KMS-11 (cell line): ENCODE data around the gene VEPH1.

Experiments
- H2AFZ ChIP-seq: fragments of 200-600 bp; sonication (generic); 2 replicates; pipeline ENCODE4 v1.6.1; 2016; ENCODE audit warnings: antibody characterized with exemption, mixed run types, low read depth
- H3K27ac ChIP-seq: fragments of 200-600 bp; sonication (generic); 2 replicates; pipeline ENCODE4 v1.6.1; 2016; ENCODE audit warnings: mild to moderate bottlenecking, mixed run types
- H3K27me3 ChIP-seq: fragments of 200-600 bp; sonication (generic); 2 replicates; pipeline ENCODE4 v1.6.1; 2017; ENCODE audit warnings: mild to moderate bottlenecking, low read depth, mixed run types, moderate library complexity; ENCODE audit not compliant: insufficient read depth
- H3K36me3 ChIP-seq: fragments of 200-600 bp; sonication (generic); 2 replicates; pipeline ENCODE4 v1.6.1; 2017; ENCODE audit warnings: mild to moderate bottlenecking, mixed run types; ENCODE audit not compliant: insufficient read depth
- H3K4me1 ChIP-seq: fragments of 200-600 bp; sonication (generic); 2 replicates; pipeline ENCODE4 v1.6.1; 2016; ENCODE audit warnings: mild to moderate bottlenecking, low read depth, mixed run types; ENCODE audit not compliant: poor library complexity, severe bottlenecking
- H3K4me2 ChIP-seq: fragments of 200-600 bp; sonication (generic); 2 replicates; pipeline ENCODE4 v1.7.0; 2016; ENCODE audit warnings: mild to moderate bottlenecking, mixed run types
- H3K4me3 ChIP-seq: fragments of 200-600 bp; sonication (generic); IDR thresholded peaks from 2 replicates; pipeline ENCODE4 v1.6.1; 2017; ENCODE audit warnings: low read depth, low read length, mixed read lengths; ENCODE audit not compliant: insufficient read depth
- H3K79me2 ChIP-seq: fragments of 200-600 bp; sonication (generic); 2 replicates; pipeline ENCODE4 v1.6.1; 2016; ENCODE audit warnings: low read depth, mixed run types; ENCODE audit not compliant: insufficient read depth
- H3K9ac ChIP-seq: fragments of 200-600 bp; sonication (generic); 2 replicates; pipeline ENCODE4 v1.6.1; 2016; ENCODE audit warnings: mild to moderate bottlenecking, mixed run types
- H4K20me1 ChIP-seq: fragments of 200-600 bp; sonication (generic); 2 replicates; pipeline ENCODE4 v1.6.1; 2016; ENCODE audit warnings: mild to moderate bottlenecking, mixed run types; ENCODE audit not compliant: insufficient read depth
- TF ChIP-seq, protein P1 (sequence below): fragments of 200-600 bp; sonication (generic); conservative IDR thresholded peaks from 2 replicates; pipeline ENCODE4 v1.6.1; 2017; ENCODE audit warnings: low read depth, mild to moderate bottlenecking, antibody characterized with exemption, low read length, moderate library complexity, mixed read lengths

Gene VEPH1

DNA sequence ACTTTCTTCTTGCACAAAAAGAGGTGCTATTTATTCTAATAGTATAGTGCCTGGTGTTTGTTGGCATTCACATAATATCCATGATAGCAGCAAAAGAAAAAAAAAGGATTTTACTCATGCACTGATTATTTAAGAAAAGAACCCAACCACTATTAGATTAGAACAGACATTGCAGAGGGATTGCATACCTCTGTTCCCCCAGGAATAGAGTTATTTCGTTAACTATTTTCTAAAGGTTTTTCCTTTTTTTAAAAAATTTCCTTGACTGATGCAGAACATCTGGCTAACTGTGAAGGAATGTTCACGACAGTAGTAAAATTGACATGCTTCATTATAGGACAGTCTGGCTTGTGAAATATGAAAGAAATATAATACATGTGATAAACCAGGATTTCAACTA lies 203.1 kb downstream of the VEPH1 start:
- no peak overlapping the region for H3K27ac ChIP-seq
- H3K4me1 ChIP-seq: no peaks in the 10 kb centered on the region
- no peak overlapping the region for H3K4me3 ChIP-seq
- H3K27me3 ChIP-seq: no peaks in the 10 kb centered on the region
- no peaks in the 10 kb centered on the region for H4K20me1 ChIP-seq
- no peak overlapping the region for H3K4me2 ChIP-seq
- H2AFZ ChIP-seq: no peak overlapping the region
- no peaks in the 10 kb centered on the region for H3K36me3 ChIP-seq
- H3K79me2 ChIP-seq: no peaks in the 10 kb centered on the region
- no peak overlapping the region for H3K9ac ChIP-seq
- TF ChIP-seq, protein P1, sequence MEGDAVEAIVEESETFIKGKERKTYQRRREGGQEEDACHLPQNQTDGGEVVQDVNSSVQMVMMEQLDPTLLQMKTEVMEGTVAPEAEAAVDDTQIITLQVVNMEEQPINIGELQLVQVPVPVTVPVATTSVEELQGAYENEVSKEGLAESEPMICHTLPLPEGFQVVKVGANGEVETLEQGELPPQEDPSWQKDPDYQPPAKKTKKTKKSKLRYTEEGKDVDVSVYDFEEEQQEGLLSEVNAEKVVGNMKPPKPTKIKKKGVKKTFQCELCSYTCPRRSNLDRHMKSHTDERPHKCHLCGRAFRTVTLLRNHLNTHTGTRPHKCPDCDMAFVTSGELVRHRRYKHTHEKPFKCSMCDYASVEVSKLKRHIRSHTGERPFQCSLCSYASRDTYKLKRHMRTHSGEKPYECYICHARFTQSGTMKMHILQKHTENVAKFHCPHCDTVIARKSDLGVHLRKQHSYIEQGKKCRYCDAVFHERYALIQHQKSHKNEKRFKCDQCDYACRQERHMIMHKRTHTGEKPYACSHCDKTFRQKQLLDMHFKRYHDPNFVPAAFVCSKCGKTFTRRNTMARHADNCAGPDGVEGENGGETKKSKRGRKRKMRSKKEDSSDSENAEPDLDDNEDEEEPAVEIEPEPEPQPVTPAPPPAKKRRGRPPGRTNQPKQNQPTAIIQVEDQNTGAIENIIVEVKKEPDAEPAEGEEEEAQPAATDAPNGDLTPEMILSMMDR: no peak

DNA sequence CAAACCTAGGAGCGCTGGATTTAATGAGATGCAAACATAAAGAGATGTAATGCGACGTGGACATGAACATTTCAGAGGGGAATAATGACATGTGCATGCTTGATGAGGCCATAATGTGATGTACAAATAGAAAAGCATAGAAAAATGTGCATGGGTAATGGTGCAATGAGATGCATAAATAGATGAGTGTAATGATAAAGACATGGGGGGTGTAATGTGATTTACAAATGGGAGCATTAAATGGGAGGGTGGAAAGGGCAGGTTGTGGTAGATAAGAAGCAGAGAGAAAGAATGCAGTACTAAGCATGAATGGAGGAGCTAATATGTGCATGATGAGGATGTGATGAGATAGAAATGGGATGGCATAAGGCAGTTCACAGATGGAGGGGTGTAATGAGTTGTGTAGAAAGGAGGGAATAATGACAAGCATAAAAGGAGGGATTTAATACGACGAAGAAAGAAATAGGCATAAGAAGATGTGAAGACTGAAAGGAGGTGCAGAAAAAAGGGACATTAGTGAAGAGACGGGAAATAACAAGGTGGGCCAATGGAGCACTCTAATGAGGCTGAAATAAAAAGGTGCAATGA lies 205.8 kb downstream of the VEPH1 start:
- Histone ChIP-seq H3K4me2 (no peak overlapping the region), H3K36me3 (no peaks in the 10 kb centered on the region), H3K4me1 (peaks cover 4% of the 10 kb centered on the region), H4K20me1 (no peaks in the 10 kb centered on the region), H3K27ac (no peak overlapping the region), H3K4me3 (no peak overlapping the region), H3K27me3 (no peaks in the 10 kb centered on the region), H2AFZ (no peak overlapping the region), H3K9ac (no peak overlapping the region), H3K79me2 (no peaks in the 10 kb centered on the region)
- TF ChIP-seq, protein P1: no peak

DNA sequence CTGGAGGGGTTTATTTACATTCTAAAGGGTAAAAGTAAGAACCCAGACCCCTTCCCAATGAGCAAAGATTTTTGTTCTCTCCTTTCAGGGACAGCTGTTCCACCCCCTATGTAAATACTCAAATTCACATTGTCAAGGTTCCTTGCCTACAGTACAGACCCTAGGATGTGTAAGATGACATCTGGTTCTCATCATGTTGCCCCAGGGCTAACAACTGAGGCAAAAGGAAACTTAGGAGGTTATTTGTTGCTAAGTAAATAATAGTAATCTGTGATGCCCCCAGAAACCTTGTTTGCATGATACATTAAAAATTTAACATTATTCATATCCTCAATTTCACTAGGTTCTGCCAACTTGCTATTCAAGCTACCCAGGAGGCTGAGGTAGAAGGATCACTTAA lies 208.3 kb downstream of the VEPH1 start:
- TF ChIP-seq, protein P1: no peak
- no peak overlapping the region for H2AFZ ChIP-seq
- H3K4me2 ChIP-seq: no peak overlapping the region
- H4K20me1 ChIP-seq: no peaks in the 10 kb centered on the region
- peaks cover 4% of the 10 kb centered on the region for H3K4me1 ChIP-seq
- no peak overlapping the region for H3K9ac ChIP-seq
- H3K4me3 ChIP-seq: no peak overlapping the region
- no peak overlapping the region for H3K27ac ChIP-seq
- no peaks in the 10 kb centered on the region for H3K79me2 ChIP-seq
- H3K27me3 ChIP-seq: no peaks in the 10 kb centered on the region
- H3K36me3 ChIP-seq: no peaks in the 10 kb centered on the region

DNA sequence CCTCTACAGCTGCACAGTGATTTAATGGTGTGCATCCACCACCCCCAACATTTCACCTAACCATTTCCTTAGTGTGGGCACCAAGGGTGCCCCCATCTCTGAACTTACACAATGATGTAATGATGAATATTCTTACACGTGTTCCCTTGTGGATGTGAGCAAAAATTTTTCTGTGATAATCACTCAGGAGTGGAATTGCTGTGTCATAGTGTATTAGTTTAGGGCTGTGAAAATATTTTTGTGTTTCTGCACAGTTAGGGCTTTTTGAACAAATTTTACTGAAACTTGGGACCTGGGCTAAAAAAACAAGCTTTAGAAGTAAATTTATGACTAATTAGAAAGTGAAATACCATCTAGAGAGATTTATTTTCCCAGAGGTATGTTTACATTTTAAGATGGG lies 208.7 kb downstream of the VEPH1 start:
- TF ChIP-seq, protein P1: no peak
- Histone ChIP-seq H3K4me3 (no peak overlapping the region), H3K9ac (no peak overlapping the region), H4K20me1 (no peaks in the 10 kb centered on the region), H3K4me2 (no peak overlapping the region), H2AFZ (no peak overlapping the region), H3K27ac (no peak overlapping the region), H3K36me3 (no peaks in the 10 kb centered on the region), H3K27me3 (no peaks in the 10 kb centered on the region), H3K4me1 (peaks cover 4% of the 10 kb centered on the region), H3K79me2 (no peaks in the 10 kb centered on the region)

DNA sequence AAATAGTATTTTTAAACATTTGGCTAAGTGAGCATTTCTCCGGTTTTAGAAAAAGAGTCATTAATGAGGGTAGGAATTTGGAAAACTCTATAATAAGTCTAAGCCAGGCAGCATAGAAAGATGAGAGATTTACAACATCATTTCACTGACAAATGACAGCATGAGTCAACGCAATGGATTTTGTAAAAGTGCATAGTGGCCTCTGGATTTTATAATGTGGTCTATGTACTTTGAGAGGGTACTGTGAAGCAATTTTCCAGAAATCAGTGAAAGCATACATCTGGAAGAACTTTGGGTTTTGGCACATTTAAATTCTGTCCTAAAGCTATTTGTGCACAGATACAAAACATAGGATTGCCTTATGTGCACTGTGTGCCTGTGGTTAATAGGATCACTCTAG lies 212.4 kb downstream of the VEPH1 start:
- Histone ChIP-seq H4K20me1 (no peaks in the 10 kb centered on the region), H2AFZ (no peak overlapping the region), H3K27ac (no peak overlapping the region), H3K4me3 (no peak overlapping the region), H3K27me3 (no peaks in the 10 kb centered on the region), H3K36me3 (no peaks in the 10 kb centered on the region), H3K4me2 (no peak overlapping the region), H3K9ac (no peak overlapping the region), H3K4me1 (peaks cover 4% of the 10 kb centered on the region), H3K79me2 (no peaks in the 10 kb centered on the region)
- TF ChIP-seq, protein P1: no peak
